GM23338 (cell line): ENCODE data around the gene C15orf61. TPM values are rescaled to one million over a fixed set of nuclear protein-coding genes. Genes with fewer than 3 reads are reported as not detected.

ENCODE experiments used
- ATAC-seq: fragments of 200-7000 bp; cut with Tn5 transposase; 3 replicates; pipeline ENCODE4 v1.9.1; 2020
- DNase-seq: peaks from one replicate; pipeline ENCODE4 v3.0.0-alpha.2; 2015; ENCODE audit warnings: low spot score
- H2AFZ ChIP-seq: fragments of 200-600 bp; sonication (generic); 2 replicates; pipeline ENCODE4 v1.8.0; 2016; ENCODE audit warnings: antibody characterized with exemption, mild to moderate bottlenecking, moderate library complexity
- H3F3A ChIP-seq: fragments of 200-600 bp; sonication (generic); replicated peaks from 2 replicates; pipeline ENCODE4 v1.8.0; 2017; ENCODE audit warnings: antibody characterized with exemption, mixed run types, low read depth
- H3K27ac ChIP-seq: fragments of 200-600 bp; sonication (generic); 2 replicates; pipeline ENCODE4 v1.6.1; 2016; ENCODE audit warnings: low read depth
- H3K27me3 ChIP-seq: fragments of 200-600 bp; sonication (generic); 2 replicates; pipeline ENCODE4 v1.8.0; 2016; ENCODE audit warnings: mild to moderate bottlenecking, mixed run types, moderate library complexity; ENCODE audit not compliant: insufficient read depth
- H3K36me3 ChIP-seq: fragments of 200-600 bp; sonication (generic); 2 replicates; pipeline ENCODE4 v1.8.0; 2016; ENCODE audit warnings: mild to moderate bottlenecking; ENCODE audit not compliant: insufficient read depth
- H3K4me1 ChIP-seq: fragments of 200-600 bp; sonication (generic); 2 replicates; pipeline ENCODE4 v1.8.0; 2016; ENCODE audit warnings: mild to moderate bottlenecking, moderate library complexity; ENCODE audit not compliant: insufficient read depth
- H3K4me2 ChIP-seq: fragments of 200-600 bp; sonication (generic); 2 replicates; pipeline ENCODE4 v1.7.1; 2017; ENCODE audit warnings: mixed run types
- H3K4me3 ChIP-seq: fragments of 200-600 bp; sonication (generic); 2 replicates; pipeline ENCODE4 v1.6.1; 2016; ENCODE audit warnings: mixed run types
- H3K79me2 ChIP-seq: fragments of 200-600 bp; sonication (generic); replicated peaks from 2 replicates; pipeline ENCODE4 v1.8.0; 2017; ENCODE audit warnings: mild to moderate bottlenecking; ENCODE audit not compliant: insufficient read depth
- H3K9me2 ChIP-seq: fragments of 200-600 bp; sonication (generic); 2 replicates; pipeline ENCODE4 v1.8.0; 2017; ENCODE audit not compliant: insufficient read depth
- H4K20me1 ChIP-seq: fragments of 200-600 bp; sonication (generic); replicated peaks from 2 replicates; pipeline ENCODE4 v1.8.0; 2017; ENCODE audit warnings: mild to moderate bottlenecking; ENCODE audit not compliant: insufficient read depth
- H3K27ac Mint-ChIP-seq: 2 replicates; pipeline ENCODE4 v1.8.0; 2020; ENCODE audit warnings: inconsistent platforms, mild to moderate bottlenecking, moderate library complexity, mixed read lengths
- H3K27me3 Mint-ChIP-seq: 3 replicates; pipeline ENCODE4 v1.8.0; 2022; ENCODE audit warnings: low read depth, mild to moderate bottlenecking, moderate library complexity, mixed read lengths, inconsistent platforms; ENCODE audit not compliant: insufficient read depth, poor library complexity
- H3K36me3 Mint-ChIP-seq: 3 replicates; pipeline ENCODE4 v1.8.0; 2021; ENCODE audit warnings: low read depth, mild to moderate bottlenecking, inconsistent platforms, moderate library complexity, mixed read lengths
- H3K4me1 Mint-ChIP-seq: 3 replicates; pipeline ENCODE4 v1.8.0; 2020; ENCODE audit warnings: mild to moderate bottlenecking, inconsistent platforms, mixed read lengths
- H3K4me3 Mint-ChIP-seq: 3 replicates; pipeline ENCODE4 v1.8.0; 2021; ENCODE audit warnings: moderate library complexity, mild to moderate bottlenecking, inconsistent platforms, mixed read lengths
- H3K9me3 Mint-ChIP-seq: 3 replicates; pipeline ENCODE4 v1.8.0; 2020; ENCODE audit warnings: moderate library complexity, mild to moderate bottlenecking, inconsistent platforms, mixed read lengths
- CTCF ChIP-seq, 2 experiments: fragments of 200-600 bp in 1 of 2; sonication (generic) in 1 of 2; conservative IDR thresholded peaks; 2 replicates each; pipeline versions ENCODE4 v1.5.1 to v1.6.1; 2016 to 2017; ENCODE audit warnings: antibody characterized with exemption in 2 of 2, low read depth in 2 of 2, mild to moderate bottlenecking in 2 of 2, moderate library complexity in 1 of 2
- ETS1 ChIP-seq: IDR thresholded peaks from 2 replicates; pipeline ENCODE4 v1.6.1; 2016; ENCODE audit warnings: antibody characterized with exemption
- EZH2 ChIP-seq: fragments of 200-600 bp; sonication (generic); IDR thresholded peaks from one replicate; pipeline ENCODE4 v1.8.0; 2017; ENCODE audit warnings: antibody characterized with exemption, mild to moderate bottlenecking, low read depth; ENCODE audit not compliant: unreplicated experiment
- NANOG ChIP-seq: IDR thresholded peaks from 2 replicates; pipeline ENCODE4 v1.6.1; 2016; ENCODE audit warnings: antibody characterized with exemption, borderline replicate concordance
- REST ChIP-seq: IDR thresholded peaks from one replicate; pipeline ENCODE4 v1.6.1; 2018; ENCODE audit warnings: antibody characterized with exemption; ENCODE audit not compliant: unreplicated experiment
- STAT1 ChIP-seq: IDR thresholded peaks from one replicate; pipeline ENCODE4 v1.6.1; 2016; ENCODE audit warnings: antibody characterized with exemption; ENCODE audit not compliant: unreplicated experiment
- ZNF114 ChIP-seq: fragments of 250-450 bp; sonication (Bioruptor Pico); IDR thresholded peaks from 2 replicates; pipeline ENCODE4 v1.5.0; 2020; ENCODE audit warnings: mild to moderate bottlenecking, moderate library complexity
- polyA plus RNA-seq: library from polyadenylated mRNA; unstranded; fragments of >200 nt; fragmentation: Nextera tagmentation; extraction: Ambion mirVana; gene quantifications from 2 replicates; pipeline ENCODE4 v1.2.1, GENCODE V29; 2016
- total RNA-seq: library from RNA; depleted of rRNA; stranded (reverse); fragments of >200 nt; shearing (Covaris generic); gene quantifications from 2 replicates; pipeline ENCODE4 v1.2.3, GENCODE V29; 2014

Gene C15orf61
- total and polyA plus RNA-seq, 2 experiments from 2014 or later, result 1.8 to 5.9 TPM

- ATAC-seq (no peak), DNase-seq (peak; percentile 27)
- no peaks in the 10 kb centered on the region for H3K9me2 ChIP-seq
- H3K27ac Mint-ChIP-seq, result no peak overlapping the region
- peak overlapping the region; percentile 99 for H2AFZ ChIP-seq
- peaks cover 9% of the 10 kb centered on the region for H3K27me3 Mint-ChIP-seq
- H3K4me1 ChIP-seq, result peaks cover 22% of the 10 kb centered on the region
- H4K20me1 ChIP-seq, result peaks cover 6% of the 10 kb centered on the region
- peak overlapping the region; percentile 91 for H3K4me2 ChIP-seq
- no peak for TF ChIP-seq ETS1
- no peak for TF ChIP-seq CTCF (conservative IDR thresholded peaks at IDR 0.05; ENCODE audit: low read depth in 2 of 2)
- no peak for TF ChIP-seq REST
- H3K4me1 Mint-ChIP-seq, result peaks cover 20% of the 10 kb centered on the region; the same call in 2 of the 3 replicates
- H3K36me3 ChIP-seq, result no peaks in the 10 kb centered on the region
- peak overlapping the region; percentile 78 for H3K4me3 Mint-ChIP-seq
- H3K9me3 Mint-ChIP-seq, result no peaks in the 10 kb centered on the region
- peak overlapping the region; percentile 76 for H3K4me3 ChIP-seq
- peaks cover 30% of the 10 kb centered on the region for H3K27me3 ChIP-seq
- peaks cover 8% of the 10 kb centered on the region for H3K79me2 ChIP-seq
- peaks cover 14% of the 10 kb centered on the region; the same call in 1 of the 2 replicates for H3F3A ChIP-seq
- H3K36me3 Mint-ChIP-seq, result no peaks in the 10 kb centered on the region
- no peak overlapping the region for H3K27ac ChIP-seq
These were observed 456 bp upstream of the C15orf61 start for GRCh38 chr15:67520321-67521028.

- peaks cover 9% of the 10 kb centered on the region for H3K27me3 Mint-ChIP-seq
- DNase-seq (no peak), ATAC-seq (no peak)
- Histone ChIP-seq H3K4me3 (peak overlapping the region; percentile 76), H3K4me2 (peak overlapping the region; percentile 91), H3F3A (peaks cover 14% of the 10 kb centered on the region; the same call in 1 of the 2 replicates), H2AFZ (peak overlapping the region; percentile 83; the same call in 1 of the 2 replicates), H3K27me3 (peaks cover 30% of the 10 kb centered on the region), H3K4me1 (peaks cover 22% of the 10 kb centered on the region), H3K9me2 (no peaks in the 10 kb centered on the region), H3K36me3 (no peaks in the 10 kb centered on the region), H4K20me1 (peaks cover 6% of the 10 kb centered on the region), H3K79me2 (peaks cover 8% of the 10 kb centered on the region), H3K27ac (no peak overlapping the region)
- no peaks in the 10 kb centered on the region for H3K9me3 Mint-ChIP-seq
- H3K4me3 Mint-ChIP-seq, result peak overlapping the region; percentile 87
- peaks cover 20% of the 10 kb centered on the region; the same call in 2 of the 3 replicates for H3K4me1 Mint-ChIP-seq
- no peak overlapping the region for H3K27ac Mint-ChIP-seq
- H3K36me3 Mint-ChIP-seq, result no peaks in the 10 kb centered on the region
- no peak for TF ChIP-seq NANOG
- TF ChIP-seq EZH2, result no peak
- no peak for TF ChIP-seq REST
- no peak for TF ChIP-seq ZNF114
- no peak; a peak in 1 of 4 replicates for TF ChIP-seq CTCF (conservative IDR thresholded peaks at IDR 0.05; ENCODE audit: low read depth in 2 of 2)
- no peak for TF ChIP-seq STAT1
These were observed 1.0 kb downstream of the C15orf61 start for GRCh38 chr15:67521783-67522568.
